CD14-positive monocyte (primary cell): ENCODE data around the gene SHB. TPM values are rescaled to one million over a fixed set of nuclear protein-coding genes. Genes with fewer than 3 reads are reported as not detected.

Source experiments
- DNase-seq, 3 donors: peaks; one replicate each; pipeline ENCODE4 v3.0.0-alpha.2; 2011 to 2022
- H2AFZ ChIP-seq: 2 replicates; pipeline ENCODE4 v1.6.0; 2012; ENCODE audit warnings: mild to moderate bottlenecking, low read depth, low read length, inconsistent platforms; ENCODE audit not compliant: insufficient read depth, poor library complexity, severe bottlenecking
- H3K27ac ChIP-seq, 2 donors: 1 replicate in 1 of 2; 2 replicates in 1 of 2; pipeline ENCODE4 v1.5.1; 2012 to 2013; ENCODE audit warnings: low read length in 2 of 2, control low read depth in 1 of 2, inconsistent platforms in 1 of 2, low read depth in 1 of 2, mild to moderate bottlenecking in 1 of 2
- H3K27me3 ChIP-seq, 2 donors: one replicate each; pipeline versions ENCODE4 v1.6.0 to v1.6.1; 2011 to 2013; ENCODE audit warnings: low read length in 2 of 2; ENCODE audit not compliant: control insufficient read depth in 2 of 2, insufficient read depth in 2 of 2
- H3K36me3 ChIP-seq, 2 donors: replicated peaks in 1 of 2; 1 replicate in 1 of 2; 2 replicates in 1 of 2; pipeline versions ENCODE4 v1.5.1 to v1.6.1; 2012 to 2013; ENCODE audit warnings: low read length in 2 of 2, control low read depth in 1 of 2, inconsistent platforms in 1 of 2, mild to moderate bottlenecking in 1 of 2; ENCODE audit not compliant: insufficient read depth in 2 of 2, control insufficient read depth in 1 of 2
- H3K4me1 ChIP-seq, 2 donors: 1 replicate in 1 of 2; 2 replicates in 1 of 2; pipeline versions ENCODE4 v1.5.1 to v1.6.1; 2012 to 2013; ENCODE audit warnings: low read length in 2 of 2, control low read depth in 1 of 2, inconsistent platforms in 1 of 2, mild to moderate bottlenecking in 1 of 2, moderate library complexity in 1 of 2; ENCODE audit not compliant: insufficient read depth in 2 of 2, control insufficient read depth in 1 of 2
- H3K4me2 ChIP-seq: replicated peaks from 2 replicates; pipeline ENCODE3; 2012; ENCODE audit warnings: low read length, moderate library complexity, mild to moderate bottlenecking; ENCODE audit not compliant: poor library complexity, severe bottlenecking; ENCODE audit errors: extremely low read depth
- H3K4me3 ChIP-seq, 3 experiments: fragments of 200-600 bp in 1 of 3; sonication (generic) in 1 of 3; replicated peaks in 1 of 3; 1 replicate in 2 of 3; 2 replicates in 1 of 3; pipeline ENCODE4 v1.5.1; 2011 to 2013; ENCODE audit warnings: low read length in 3 of 3, mild to moderate bottlenecking in 3 of 3, control low read depth in 2 of 3, low read depth in 2 of 3, inconsistent platforms in 1 of 3, moderate library complexity in 1 of 3
- H3K79me2 ChIP-seq: 2 replicates; pipeline ENCODE4 v1.6.0; 2012; ENCODE audit warnings: mild to moderate bottlenecking, control low read depth, inconsistent platforms, low read length, moderate library complexity; ENCODE audit not compliant: insufficient read depth
- H3K9ac ChIP-seq: 2 replicates; pipeline ENCODE4 v1.6.0; 2017; ENCODE audit warnings: low read length, mild to moderate bottlenecking; ENCODE audit not compliant: insufficient read depth, poor library complexity, severe bottlenecking
- H3K9me3 ChIP-seq, 2 donors: replicated peaks in 1 of 2; 1 replicate in 1 of 2; 2 replicates in 1 of 2; pipeline versions ENCODE4 v1.5.1 to v1.6.1; 2012 to 2013; ENCODE audit warnings: low read length in 2 of 2, control low read depth in 1 of 2; ENCODE audit not compliant: control insufficient read depth in 1 of 2, insufficient read depth in 1 of 2
- H4K20me1 ChIP-seq: 2 replicates; pipeline ENCODE4 v1.6.0; 2012; ENCODE audit warnings: mild to moderate bottlenecking, low read length, control low read depth, moderate library complexity; ENCODE audit not compliant: insufficient read depth
- H3K27ac Mint-ChIP-seq, 7 donors: one replicate each; pipeline ENCODE4 v1.8.0; 2020; ENCODE audit warnings: mild to moderate bottlenecking in 7 of 7, mixed read lengths in 7 of 7, moderate library complexity in 6 of 7, inconsistent platforms in 2 of 7
- H3K27me3 Mint-ChIP-seq, 3 donors: one replicate each; pipeline ENCODE4 v1.8.0; 2021 to 2022; ENCODE audit warnings: low read depth in 3 of 3, mild to moderate bottlenecking in 3 of 3, mixed read lengths in 3 of 3, moderate library complexity in 3 of 3, inconsistent platforms in 1 of 3
- H3K36me3 Mint-ChIP-seq, 2 donors: one replicate each; pipeline ENCODE4 v1.8.0; 2020; ENCODE audit warnings: mixed read lengths in 2 of 2, inconsistent platforms in 1 of 2, mild to moderate bottlenecking in 1 of 2
- H3K4me1 Mint-ChIP-seq: one replicate; pipeline ENCODE4 v1.8.0; 2020; ENCODE audit warnings: mild to moderate bottlenecking, mixed read lengths
- H3K4me3 Mint-ChIP-seq, 2 donors: one replicate each; pipeline ENCODE4 v1.8.0; 2020; ENCODE audit warnings: mild to moderate bottlenecking in 2 of 2, mixed read lengths in 2 of 2, moderate library complexity in 1 of 2
- H3K9me3 Mint-ChIP-seq, 7 donors: one replicate each; pipeline ENCODE4 v1.8.0; 2020 to 2022; ENCODE audit warnings: mixed read lengths in 7 of 7, mild to moderate bottlenecking in 6 of 7, moderate library complexity in 6 of 7, inconsistent platforms in 2 of 7
- CTCF ChIP-seq: fragments of 200-600 bp; IDR thresholded peaks from one replicate; pipeline ENCODE4 v1.8.0; 2022; ENCODE audit warnings: antibody characterized with exemption, mild to moderate bottlenecking
- WGBS: methylation state at CpG from one replicate; pipeline ENCODE4 v1.1.5; 2013; ENCODE audit warnings: missing lambda C conversion rate; ENCODE audit not compliant: insufficient coverage; 5-methylcytosine and 5-hydroxymethylcytosine counted together
- intact Hi-C, 2 donors: fragments of 100-400 bp; cut with micrococcal nuclease; formaldehyde crosslinking; loops; one replicate each; pipeline versions ENCODE4 v1.15.0 to v1.15.1; 2023
- polyA plus RNA-seq, 3 donors: library from polyadenylated mRNA; depleted of rRNA in 1 of 3; unstranded in 2 of 3; stranded (reverse) in 1 of 3; fragments of 300-500 nt in 2 of 3; fragments of >200 nt in 1 of 3; fragmentation: Illumina TruSeq in 2 of 3; gene quantifications; 1 replicate in 2 of 3; 2 replicates in 1 of 3; pipeline ENCODE4 v1.2.3, GENCODE V29; 2012 to 2021

The SHB gene
- polyA plus RNA-seq, 3 donors, result 0.27 to 1.3 (median 0.31) TPM

DNA sequence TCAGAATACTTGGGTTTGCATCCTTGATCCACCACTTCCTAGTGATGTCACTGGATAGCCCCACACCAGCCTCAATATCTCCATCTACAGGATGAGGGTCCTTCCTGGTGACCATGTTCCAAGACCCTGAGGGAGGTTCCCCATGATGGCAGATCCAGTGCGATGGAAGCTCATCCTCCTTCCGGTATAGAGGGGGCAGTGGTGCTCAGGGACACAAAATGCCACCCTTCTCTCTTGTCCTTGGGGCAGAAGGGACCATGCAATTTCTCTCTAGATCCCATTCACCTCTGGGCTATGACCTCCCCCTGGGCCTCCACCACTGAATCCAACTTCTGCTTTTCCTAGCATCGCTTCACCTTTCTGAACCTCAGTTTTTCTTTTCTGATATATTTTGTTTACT is 159.7 kb downstream of the SHB start:
- H3K79me2 ChIP-seq, result no peaks in the 10 kb centered on the region
- no CpG with 5 or more reads among the region's 3 CpGs for WGBS
- no peaks in the 10 kb centered on the region for H3K36me3 Mint-ChIP-seq
- peak in 2 of 3 donors; percentile 23 to 64 for DNase-seq
- H3K27me3 ChIP-seq, result no peaks in the 10 kb centered on the region
- H3K9ac ChIP-seq, result peak overlapping the region; percentile 9
- H3K4me3 ChIP-seq, result peak overlapping the region in 1 of 3 experiments; percentile 25
- H3K4me1 ChIP-seq, result peaks cover 44 to 50% of the 10 kb centered on the region in 2 donors
- peaks cover 51% of the 10 kb centered on the region for H3K4me1 Mint-ChIP-seq
- no peak for TF ChIP-seq CTCF
- H2AFZ ChIP-seq, result peak overlapping the region; percentile 24
- peak overlapping the region; percentile 45 for H3K4me2 ChIP-seq
- peak overlapping the region; percentile 86 to 87 for H3K27ac ChIP-seq
- intact Hi-C loops, result loop anchor here in 1 of 2 donors (10.0 kb wide), 3 partner anchors 125 to 425 kb away; partner anchors contain the start of genes EXOSC3, POLR1E and TOMM5
- H3K27ac Mint-ChIP-seq, result peak overlapping the region; percentile 92 to 98 (median 96)
- H3K4me3 Mint-ChIP-seq, result no peak overlapping the region
- H3K9me3 Mint-ChIP-seq, result no peaks in the 10 kb centered on the region
- H3K27me3 Mint-ChIP-seq, result peaks cover 0 to 2% (median 2%) of the 10 kb centered on the region in 3 donors
- H4K20me1 ChIP-seq, result no peaks in the 10 kb centered on the region
- H3K9me3 ChIP-seq, result no peaks in the 10 kb centered on the region
- H3K36me3 ChIP-seq, result no peaks in the 10 kb centered on the region

DNA sequence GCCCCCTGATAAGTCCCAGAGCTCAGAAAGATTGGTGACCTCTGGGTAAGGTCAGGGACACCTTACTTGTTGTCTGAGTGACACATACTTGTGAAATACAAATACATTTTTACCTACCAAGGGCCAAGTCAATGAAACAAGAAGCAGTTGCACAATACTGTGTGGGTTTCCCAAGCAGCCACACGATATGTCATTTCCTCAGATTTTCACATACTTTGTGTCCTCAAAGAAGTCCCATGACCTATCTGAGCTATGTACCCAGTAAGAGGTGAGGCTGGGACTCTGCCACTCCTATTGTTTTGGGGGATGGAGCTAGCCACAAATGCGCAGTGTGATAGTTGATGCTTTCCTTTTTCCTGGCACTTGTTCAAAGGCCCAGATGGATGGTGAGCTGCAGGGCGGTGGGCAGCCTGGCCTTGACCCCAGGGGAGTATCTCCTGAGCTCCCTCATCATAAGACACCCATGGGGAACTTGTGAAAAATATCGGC is 160.3 kb downstream of the SHB start:
- intact Hi-C loops, result loop anchor here in 1 of 2 donors (10.0 kb wide), 3 partner anchors 124 to 424 kb away; partner anchors contain the start of genes EXOSC3, POLR1E and TOMM5
- no peak for TF ChIP-seq CTCF
- peak overlapping the region; percentile 24 for H2AFZ ChIP-seq
- no peaks in the 10 kb centered on the region for H3K27me3 ChIP-seq
- peak overlapping the region; percentile 9 for H3K9ac ChIP-seq
- DNase-seq, result peak; percentile 94 to 99 (median 98)
- H4K20me1 ChIP-seq, result no peaks in the 10 kb centered on the region
- peak overlapping the region; percentile 92 to 98 (median 96) for H3K27ac Mint-ChIP-seq
- no peaks in the 10 kb centered on the region for H3K9me3 ChIP-seq
- H3K36me3 ChIP-seq, result no peaks in the 10 kb centered on the region
- H3K4me3 ChIP-seq, result peak overlapping the region in 1 of 3 experiments; percentile 25
- H3K4me2 ChIP-seq, result peak overlapping the region; percentile 45
- H3K27ac ChIP-seq, result peak overlapping the region; percentile 86 to 87
- WGBS, result 7% methylated on average over 2 of the region's 4 CpGs
- peaks cover 45 to 54% of the 10 kb centered on the region in 2 donors for H3K4me1 ChIP-seq
- H3K36me3 Mint-ChIP-seq, result no peaks in the 10 kb centered on the region
- no peaks in the 10 kb centered on the region for H3K9me3 Mint-ChIP-seq
- H3K4me1 Mint-ChIP-seq, result peaks cover 52% of the 10 kb centered on the region
- H3K4me3 Mint-ChIP-seq, result peak overlapping the region; percentile 34 to 70
- no peaks in the 10 kb centered on the region for H3K79me2 ChIP-seq
- peaks cover 0 to 2% (median 2%) of the 10 kb centered on the region in 3 donors for H3K27me3 Mint-ChIP-seq
